GM15510 (cell line): Measurements from ENCODE around the gene TRMT10C.

Experiments used
- POLR2A ChIP-seq: IDR thresholded peaks from 3 replicates; pipeline ENCODE4 v1.6.1; 2011; ENCODE audit warnings: borderline replicate concordance; ENCODE audit not compliant: insufficient read length; ENCODE audit errors: extremely low read depth

TRMT10C gene

DNA sequence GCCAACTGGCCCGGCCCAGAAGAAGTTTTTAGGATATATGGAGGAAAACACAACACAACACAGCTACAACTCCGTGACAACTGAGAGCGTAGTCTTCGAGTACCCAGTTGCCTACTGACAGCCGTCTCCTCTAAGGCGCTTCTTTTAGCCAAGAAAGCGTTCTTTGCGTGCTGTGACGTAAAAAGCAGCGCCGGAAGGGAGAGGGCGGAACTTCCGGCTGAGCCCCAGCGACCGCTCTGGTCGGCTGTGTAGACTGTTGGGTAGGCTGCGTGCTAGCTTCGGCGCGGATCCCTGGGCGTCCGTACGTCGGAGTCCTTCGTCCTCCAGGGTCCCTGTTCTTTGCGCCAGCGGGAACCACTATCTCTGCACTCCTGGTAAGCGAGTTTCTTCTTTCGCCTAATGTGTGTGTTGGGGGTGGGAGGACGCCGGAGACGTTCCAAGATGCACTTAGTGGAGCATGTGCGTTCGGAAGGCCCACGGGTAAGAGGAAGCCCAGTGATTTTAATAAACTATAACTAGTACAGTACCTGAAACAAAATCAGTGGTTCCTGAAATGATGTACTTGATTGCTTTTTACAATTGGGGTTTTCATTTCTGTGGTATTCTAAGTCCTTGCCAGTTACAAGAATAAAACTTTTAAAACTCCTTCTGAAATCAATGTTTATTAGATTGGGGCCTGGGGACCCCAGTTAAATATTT is at the start of gene TRMT10C:
TRMT10C (plus strand) TSS at position 239 of the 699 bp plus-strand sequence. CDS start 2,914 bp downstream, outside the sequence.
- peak; percentile 88 for TF ChIP-seq POLR2A

DNA sequence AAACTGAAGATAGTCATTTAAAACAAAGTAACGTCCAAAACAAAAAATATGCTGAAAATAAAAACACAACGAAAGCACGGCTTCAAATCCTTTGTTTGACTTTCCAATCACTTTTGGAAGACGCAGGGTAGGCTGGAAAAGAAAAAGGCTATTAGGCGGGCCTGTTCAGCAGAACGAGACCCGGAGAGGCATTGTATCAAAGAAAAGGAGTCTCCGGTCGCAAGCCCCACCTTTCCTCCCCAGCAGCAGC is 49.3 kb upstream of the TRMT10C start:
- TF ChIP-seq POLR2A: no peak

DNA sequence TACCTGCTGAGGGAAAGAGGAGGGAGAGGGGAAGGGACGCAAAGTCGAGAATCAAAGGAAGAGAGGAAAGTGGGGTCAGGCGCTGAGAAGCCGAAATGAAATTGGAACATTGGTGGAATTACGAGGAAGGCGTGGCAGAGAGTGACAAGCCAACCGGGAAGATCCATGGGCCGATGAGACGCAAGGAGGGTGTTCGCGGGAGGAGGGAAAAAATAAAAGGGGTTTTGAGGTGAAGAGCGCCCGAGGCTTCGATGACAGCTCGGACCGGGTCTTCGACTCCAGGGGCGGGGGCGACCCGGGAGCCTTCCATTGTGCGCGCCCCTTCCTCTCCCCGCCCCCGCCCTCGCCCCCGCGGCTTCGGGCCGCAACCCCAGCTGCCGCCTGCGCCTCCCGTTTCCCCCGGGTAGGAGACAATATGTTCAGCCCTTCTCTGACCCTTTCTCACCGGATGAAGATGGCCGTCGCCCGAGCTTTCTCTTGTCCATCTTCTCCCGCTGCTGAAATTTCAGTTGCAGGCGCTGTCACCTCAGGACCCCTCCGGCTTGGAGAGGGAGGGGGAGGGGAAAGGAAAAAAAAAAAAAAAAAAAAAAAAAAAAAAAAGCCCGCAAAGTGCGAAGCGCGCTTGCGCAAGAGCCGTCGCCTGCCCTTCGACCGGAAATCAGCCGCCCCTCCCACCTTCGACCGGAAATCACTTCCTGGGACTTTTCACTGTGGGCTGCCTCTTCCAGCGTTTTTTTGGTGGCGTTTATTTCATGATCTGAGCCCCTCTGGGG is 48.8 kb upstream of the TRMT10C start, which contains the start of gene SENP7:
SENP7 (minus strand) TSS at position 567 of the 773 bp plus-strand sequence; CDS start at position 485, 82 bp downstream.
- TF ChIP-seq POLR2A: peak; percentile 52

DNA sequence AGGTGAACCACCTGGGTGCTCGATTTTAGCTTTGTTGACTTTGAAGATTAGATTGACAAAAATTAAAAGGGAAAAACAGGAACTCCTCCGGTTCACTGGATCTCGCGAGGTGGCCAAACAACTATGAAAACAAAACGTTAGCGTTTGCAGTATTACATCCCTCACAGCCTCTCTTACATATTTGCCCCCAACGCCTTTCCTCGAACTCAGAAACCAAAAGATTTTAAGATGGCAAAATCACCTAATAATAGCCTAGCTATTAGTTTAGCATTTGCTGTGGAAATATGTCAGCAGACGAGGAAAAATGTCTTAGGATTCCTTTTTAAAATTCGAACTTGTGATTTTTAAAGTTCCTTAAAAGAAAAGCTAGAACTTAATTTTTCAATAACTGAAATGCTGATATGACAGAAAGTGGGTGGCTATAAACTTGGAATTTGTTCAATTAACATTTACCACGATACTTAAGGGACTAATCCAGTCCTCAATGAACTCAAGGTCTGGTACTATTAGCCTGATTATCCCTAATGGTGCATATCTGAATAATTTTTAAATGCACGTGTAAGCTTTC is 48.2 kb upstream of the TRMT10C start:
- TF ChIP-seq POLR2A: no peak

DNA sequence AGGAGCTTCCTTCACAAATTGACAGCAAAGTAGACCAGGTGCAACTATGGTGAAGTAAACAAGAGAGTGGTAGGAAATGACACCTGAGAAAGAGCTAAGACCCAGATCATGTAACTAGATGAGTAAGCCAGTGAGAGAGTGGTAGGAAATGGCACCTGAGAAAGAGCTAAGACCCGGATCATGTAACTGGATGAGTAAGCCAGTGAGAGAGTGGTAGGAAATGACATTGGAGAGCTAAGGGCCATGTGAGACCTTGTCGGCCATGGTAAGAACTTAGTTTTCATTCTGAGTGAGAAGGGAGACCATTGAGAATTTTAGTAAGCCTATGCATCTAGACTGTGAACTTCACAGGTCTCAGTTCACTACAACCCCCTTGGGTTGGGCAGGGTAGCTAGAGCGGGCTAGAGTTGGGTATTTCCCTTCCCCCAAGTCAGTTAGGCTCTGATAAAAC is 43.2 kb upstream of the TRMT10C start:
- TF ChIP-seq POLR2A: no peak

DNA sequence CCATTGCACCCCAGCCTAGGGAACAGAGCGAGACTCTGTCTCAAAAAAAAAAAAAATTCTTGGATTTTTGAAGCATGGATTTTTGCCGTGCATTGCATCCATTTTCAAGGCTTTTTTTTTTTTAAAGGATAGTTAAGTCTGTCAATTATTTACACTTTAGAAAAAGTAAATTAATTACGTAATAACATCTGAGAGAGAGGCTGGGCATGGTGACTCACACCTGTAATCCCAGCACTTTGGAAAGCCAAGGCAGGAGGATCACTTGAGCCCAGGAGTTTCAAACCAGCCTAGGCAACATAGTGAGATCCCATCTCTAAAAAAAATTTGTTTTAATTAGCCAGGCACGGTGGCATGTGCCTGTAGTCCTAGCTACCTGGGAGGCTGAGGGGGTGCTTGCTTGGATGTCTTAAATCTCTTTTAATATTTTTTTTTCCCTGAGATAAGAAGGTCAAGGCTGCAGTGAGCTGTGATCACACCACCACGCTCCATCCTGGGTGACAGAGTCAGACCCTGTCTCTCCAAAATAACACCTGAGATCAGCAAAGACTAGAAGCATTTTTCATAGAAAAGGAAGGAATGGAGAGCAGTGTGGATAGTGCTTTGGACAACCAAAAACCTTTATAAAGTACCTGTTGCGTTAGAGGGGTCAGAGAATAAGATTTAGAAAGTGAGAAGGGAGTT is 41.8 kb upstream of the TRMT10C start:
- TF ChIP-seq POLR2A: no peak

DNA sequence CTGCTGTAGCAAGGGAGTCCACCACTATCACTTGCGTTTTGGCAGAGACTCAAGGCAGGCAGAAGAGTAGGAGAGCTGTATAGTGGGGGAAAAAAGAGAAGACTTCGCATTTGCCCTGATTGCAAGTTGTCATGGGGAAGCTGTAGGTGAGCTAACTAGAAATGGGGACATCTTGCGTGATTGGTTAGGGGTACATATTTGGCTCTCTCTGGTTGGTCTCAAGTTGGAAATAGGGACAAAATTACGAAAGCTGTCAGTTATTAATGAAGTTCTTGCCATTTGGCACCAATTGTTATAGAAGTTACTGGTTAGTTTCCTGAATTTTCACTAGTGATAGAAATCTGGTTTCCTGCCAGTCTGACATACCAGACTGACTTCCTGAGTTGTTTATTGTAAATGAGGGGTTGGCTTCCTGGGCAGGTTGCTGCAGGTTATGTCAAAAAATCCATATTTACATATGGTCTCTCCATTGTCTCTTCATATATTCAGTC is 40.4 kb upstream of the TRMT10C start:
- TF ChIP-seq POLR2A: no peak

DNA sequence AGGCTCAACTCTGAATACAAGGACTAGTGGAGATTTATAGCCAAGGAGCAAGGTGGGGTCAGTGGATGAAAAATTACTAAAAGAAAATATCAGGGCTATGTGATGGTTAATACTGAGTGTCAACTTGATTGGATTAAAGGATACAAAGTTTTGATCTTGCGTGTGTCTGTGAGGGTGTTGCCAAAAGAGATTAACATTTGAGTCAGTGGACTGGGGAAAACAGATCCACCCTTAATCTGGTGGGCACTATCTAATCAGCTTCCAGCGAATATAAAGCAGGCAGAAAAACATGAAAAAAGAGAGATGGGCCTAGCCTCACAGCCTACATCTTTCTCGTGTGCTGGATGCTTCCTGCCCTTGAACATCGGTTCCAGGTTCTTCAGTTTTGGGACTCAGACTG is 34.2 kb upstream of the TRMT10C start:
- no peak for TF ChIP-seq POLR2A

DNA sequence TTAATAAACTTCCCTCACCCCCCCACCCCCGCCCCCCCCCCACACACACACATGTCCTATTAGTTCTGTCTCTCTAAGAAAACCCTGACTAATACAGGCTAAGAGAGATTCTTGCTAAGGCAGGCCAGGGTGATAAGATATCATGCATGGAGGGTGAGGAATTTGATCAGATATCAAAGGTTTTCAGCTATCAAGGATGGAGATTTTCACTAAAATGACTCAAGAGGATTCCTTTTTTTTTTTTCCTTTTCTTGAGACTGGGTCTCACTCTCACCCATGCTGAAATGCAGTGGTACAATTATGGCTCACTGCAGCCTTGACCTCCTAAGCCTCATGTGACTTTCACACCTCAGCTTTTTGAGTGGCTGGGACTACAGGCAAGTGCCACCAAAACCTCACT is 33.8 kb upstream of the TRMT10C start:
- TF ChIP-seq POLR2A: no peak

DNA sequence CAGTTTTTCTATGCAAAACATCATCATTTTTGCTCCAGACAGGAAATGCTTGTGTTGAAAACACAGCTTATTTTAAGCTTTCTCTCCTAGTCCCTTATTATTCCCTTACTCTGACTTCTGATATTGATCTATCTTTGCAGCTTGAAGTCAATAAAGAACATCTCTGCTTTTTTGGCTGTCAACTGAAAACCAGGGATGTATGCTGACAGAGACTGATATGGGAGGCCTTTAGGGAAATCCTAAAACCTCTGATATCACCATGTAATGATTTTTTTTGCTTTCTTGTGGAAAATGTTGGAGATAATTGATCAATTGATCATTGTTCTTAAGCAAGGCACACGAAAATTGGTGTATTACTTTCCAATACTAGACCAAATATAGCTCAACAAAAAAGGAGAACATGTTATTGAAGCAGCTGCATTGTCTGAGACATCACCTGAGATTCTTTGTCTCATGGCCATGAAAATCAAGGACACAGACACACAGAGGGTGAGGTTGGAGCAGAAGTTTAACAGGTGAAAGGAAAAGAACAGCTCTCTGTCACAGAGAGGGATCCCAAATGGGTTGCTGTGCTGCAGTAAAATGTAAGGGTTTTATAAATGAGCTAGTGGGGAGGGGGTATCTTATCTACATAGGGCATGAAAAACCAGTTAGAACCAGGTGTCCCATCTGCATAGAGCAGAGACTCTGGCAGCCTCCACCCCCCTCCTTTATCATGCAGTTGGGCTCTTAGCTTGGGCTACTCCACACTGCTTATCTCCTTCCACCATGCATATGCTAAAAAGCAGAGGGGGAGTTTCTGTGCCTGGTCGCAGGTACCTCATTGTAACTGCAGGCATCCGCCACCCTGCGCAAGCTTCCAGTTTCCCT is 31.6 kb upstream of the TRMT10C start:
- no peak for TF ChIP-seq POLR2A

DNA sequence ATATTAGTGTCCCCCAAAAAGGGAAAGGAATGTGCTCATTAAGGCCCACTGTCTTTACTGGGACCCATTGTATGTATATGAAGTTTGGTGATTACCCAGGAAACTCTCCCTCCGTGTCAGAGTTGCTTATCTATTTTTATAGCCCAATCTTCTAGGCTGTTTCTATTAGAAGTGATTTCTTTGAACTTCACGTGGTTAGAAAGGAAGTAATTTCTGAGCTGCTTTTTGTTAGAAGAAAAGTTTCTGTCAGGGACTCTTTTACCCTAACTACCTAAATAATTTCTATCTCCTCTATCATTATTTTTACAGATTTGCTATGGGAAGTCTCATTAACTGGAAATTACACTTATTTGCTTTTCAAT is 31.0 kb upstream of the TRMT10C start:
- no peak for TF ChIP-seq POLR2A

DNA sequence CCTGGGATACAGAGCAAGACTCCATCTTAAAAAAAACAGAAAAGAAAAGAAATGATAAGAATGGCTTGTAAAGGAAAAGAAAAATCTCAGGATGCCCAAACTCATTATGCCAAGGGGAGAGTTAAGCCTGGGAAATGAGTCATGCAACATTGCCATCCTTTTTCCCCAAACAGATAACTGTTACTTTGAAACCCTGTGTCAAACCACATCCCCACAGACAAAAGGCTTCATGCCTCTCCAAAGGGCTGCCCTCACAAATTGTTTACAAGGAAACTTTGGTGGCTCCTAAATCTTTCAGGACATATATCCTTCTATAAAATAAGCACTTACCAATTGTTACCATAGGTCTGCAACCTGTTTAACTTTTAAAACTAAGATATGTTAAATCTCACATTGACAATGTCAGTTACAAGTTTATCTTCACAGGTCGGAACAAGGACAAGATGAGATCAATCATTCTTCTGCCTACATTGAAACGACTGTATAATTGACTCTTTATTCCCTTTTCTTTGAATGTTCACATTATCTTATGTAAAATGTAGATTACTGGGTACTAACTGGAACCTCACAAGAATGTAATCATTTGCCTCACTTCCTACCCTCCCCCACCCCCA is 30.1 kb upstream of the TRMT10C start:
- no peak for TF ChIP-seq POLR2A

DNA sequence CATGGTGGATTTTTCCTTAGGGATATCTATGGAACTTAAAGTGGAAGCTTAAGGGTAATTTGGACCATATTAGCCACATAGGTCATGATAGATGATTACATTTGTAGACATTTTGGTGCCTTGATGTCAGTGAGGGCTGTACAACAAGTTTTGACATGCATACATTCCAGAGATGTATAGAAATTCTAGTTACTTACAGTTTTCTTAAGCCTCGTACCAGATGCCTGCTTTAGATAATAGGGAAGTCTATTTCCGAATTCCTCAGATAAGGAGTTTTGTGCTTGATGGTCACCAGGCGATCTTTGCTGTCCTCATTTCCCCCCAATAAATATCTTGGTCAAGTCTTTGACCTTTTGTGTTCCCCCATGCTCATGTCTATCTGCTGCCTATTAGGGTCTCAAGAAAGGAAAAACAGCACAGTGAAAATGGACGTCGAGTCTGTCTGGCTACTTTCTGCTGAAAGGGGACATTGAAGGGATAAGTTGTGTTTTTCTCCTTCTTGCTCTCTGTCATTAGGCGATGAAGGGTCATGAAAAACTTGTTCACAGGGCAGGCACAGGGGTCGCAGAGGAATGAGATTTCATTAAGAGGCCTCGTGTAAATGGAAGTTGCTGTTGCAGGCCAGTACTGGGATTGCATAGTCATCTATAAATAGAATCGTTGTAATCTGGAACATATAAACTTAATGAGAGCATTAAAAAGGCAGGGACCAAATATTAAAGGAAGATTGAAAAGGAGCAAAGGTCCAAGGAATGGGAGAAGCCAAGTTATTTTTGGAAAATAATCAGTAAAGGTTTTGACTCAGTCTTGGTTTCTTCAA is 28.7 kb upstream of the TRMT10C start:
- no peak for TF ChIP-seq POLR2A
